HL-60 (cell line): Measurements from ENCODE around the gene ENPP1.

Experiments used
- CTCF ChIP-seq: IDR thresholded peaks from one replicate; pipeline ENCODE4 v1.5.1; 2011; ENCODE audit warnings: low read length, control low read depth, inconsistent platforms; ENCODE audit not compliant: insufficient read depth
- GABPA ChIP-seq: IDR thresholded peaks from 2 replicates; pipeline ENCODE4 v1.6.1; 2012; ENCODE audit warnings: low read depth
- POLR2AphosphoS5 ChIP-seq: IDR thresholded peaks from 2 replicates; pipeline ENCODE4 v1.6.1; 2012; ENCODE audit warnings: low read depth
- REST ChIP-seq: IDR thresholded peaks from 2 replicates; pipeline ENCODE4 v1.6.1; 2012; ENCODE audit warnings: low read depth; ENCODE audit not compliant: insufficient replicate concordance
- SPI1 ChIP-seq: IDR thresholded peaks from 2 replicates; pipeline ENCODE4 v1.6.1; 2012; ENCODE audit warnings: low read depth, mild to moderate bottlenecking, borderline replicate concordance

GRCh38 chr6:131807644-131808459 lies at the start of gene ENPP1:
- TF ChIP-seq CTCF (no peak), REST (peak; percentile 55), SPI1 (no peak), POLR2AphosphoS5 (no peak), GABPA (no peak)
